Measurements from ENCODE around the gene FAM131B.

The FAM131B gene

DNA sequence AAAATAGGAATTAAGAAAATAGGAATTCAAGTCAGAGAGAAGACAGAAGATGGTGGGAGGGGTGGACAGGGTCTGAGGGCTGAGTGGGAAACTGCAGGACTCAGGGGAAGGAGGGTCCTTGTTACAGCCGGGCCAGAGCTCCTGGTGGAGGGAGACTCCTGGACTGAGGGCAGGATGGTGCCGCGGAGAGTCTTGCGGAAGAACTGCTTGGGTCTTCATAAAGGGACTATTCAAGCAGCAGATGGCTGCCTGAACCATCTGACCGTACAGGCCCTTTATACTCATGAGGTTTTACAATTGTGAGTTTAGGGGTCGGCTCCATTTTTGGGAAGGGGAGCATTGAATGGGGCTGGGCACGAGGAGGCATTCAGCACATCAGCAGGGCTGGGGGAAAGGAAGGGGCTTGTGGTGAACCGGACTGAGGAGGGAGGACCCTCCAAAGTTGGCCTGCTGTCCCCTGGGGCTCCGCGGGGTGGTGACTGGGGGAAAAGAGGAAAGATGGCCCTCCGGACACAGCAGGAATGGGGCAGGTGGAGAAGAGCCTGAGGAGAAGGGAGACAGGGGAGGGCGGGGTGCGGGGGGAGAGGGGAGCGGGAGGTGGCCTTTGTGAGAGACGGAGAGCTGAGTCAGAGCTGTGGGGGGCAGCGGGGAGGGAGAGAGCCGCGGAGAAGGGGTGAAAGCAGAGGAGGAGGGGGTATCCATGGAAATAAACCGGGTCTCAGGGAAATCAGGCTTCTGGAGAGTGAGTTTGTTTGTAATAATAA is 1.5 kb downstream of the FAM131B start:
- Mint-ChIP-seq H3K4me1 (ENCODE audit: low read depth) (peaks cover 13% of the 10 kb centered on the region), H3K4me3 (peak overlapping the region; percentile 86), H3K9me3 (ENCODE audit: low read depth) (no peaks in the 10 kb centered on the region), H3K27me3 (peaks cover 12% of the 10 kb centered on the region), H3K36me3 (no peaks in the 10 kb centered on the region), H3K27ac (no peak overlapping the region)

DNA sequence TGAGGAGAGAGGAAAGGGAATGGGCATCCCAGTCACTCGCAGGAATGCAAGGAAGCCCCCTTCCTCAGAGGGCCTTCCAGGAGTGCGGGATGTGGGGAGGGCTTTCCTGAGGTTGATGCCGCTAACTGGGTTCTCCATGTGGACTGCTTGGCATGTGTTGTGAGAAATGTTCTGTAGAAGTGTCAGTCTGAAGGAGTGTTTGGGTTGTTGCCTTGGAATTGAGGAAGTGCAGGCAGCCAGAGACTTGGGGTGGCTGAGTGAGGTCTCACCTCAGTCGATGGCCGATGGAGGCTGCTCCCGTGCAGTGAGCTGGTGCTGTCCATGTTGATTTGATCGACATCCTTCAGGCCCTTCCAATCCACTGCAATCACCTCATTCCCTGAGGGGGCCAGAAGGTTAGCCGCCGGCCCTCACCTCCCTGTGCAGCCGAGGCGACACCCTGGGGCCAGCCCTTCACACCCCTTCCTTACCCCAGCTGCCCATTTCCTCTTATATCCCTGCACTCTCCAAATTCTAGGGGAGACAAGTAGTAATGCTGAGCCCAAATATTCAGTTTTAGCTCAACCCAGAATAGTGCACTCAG is 2.7 kb downstream of the FAM131B start:
- H3K36me3 Mint-ChIP-seq, result no peaks in the 10 kb centered on the region
- H3K27ac Mint-ChIP-seq, result no peak overlapping the region
- H3K4me1 Mint-ChIP-seq (ENCODE audit: low read depth), result peaks cover 13% of the 10 kb centered on the region
- peak overlapping the region; percentile 86 for H3K4me3 Mint-ChIP-seq
- no peaks in the 10 kb centered on the region for H3K9me3 Mint-ChIP-seq (ENCODE audit: low read depth)
- peaks cover 12% of the 10 kb centered on the region for H3K27me3 Mint-ChIP-seq

DNA sequence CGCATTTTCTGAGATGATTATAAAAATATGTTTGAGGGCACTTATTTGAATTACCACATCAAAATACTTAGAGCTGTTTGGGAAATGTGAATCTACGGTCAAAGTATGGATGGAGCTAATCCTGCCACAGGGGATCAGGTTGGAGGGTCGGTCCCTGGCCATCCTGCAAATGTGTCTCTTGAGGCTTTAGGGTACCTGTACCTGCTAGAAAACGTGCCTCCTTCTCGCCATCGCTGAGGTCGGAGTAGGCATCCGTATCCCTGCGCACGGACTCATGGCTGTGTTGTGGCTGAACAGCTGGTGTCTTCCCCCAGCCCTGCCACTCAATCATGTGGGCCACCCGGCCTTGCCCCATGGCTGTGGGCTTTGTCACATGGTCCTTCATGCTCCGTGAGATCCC is 3.9 kb downstream of the FAM131B start:
- no peaks in the 10 kb centered on the region for H3K9me3 Mint-ChIP-seq (ENCODE audit: low read depth)
- peaks cover 13% of the 10 kb centered on the region for H3K4me1 Mint-ChIP-seq (ENCODE audit: low read depth)
- H3K27ac Mint-ChIP-seq, result no peak overlapping the region
- no peak overlapping the region for H3K4me3 Mint-ChIP-seq
- peaks cover 4% of the 10 kb centered on the region for H3K27me3 Mint-ChIP-seq
- no peaks in the 10 kb centered on the region for H3K36me3 Mint-ChIP-seq

DNA sequence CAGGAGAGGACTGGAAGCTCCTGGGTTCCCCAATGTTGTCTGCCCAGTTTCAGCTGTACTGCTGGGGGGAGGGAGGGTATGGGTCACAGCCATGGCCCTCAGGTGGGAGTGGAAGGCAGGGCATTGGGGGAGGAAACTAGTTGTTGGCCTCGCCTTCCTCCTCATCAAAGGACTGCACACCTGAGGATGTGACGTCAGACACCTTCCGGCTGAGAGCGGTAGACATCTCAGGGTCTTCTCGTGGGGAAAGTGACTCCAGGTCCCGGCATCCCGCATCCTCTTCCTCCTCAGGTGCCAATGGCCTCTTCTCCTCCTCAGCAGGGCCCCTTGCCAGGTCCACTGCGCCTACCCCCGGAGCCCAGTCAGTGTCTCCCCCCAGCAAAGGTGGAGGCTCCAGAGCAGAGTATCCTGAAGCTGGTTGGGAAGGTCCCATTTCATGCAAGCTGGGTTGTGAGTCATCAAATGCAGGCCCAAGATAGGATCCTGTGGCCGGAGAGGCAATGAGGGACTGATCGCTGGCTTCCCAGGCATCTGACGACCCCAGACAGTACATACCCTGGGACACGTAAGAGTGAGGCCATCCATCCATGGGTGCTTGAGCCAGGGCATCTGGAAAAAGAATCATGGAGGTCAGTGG is 6.0 kb downstream of the FAM131B start:
- peaks cover 7% of the 10 kb centered on the region for H3K4me1 Mint-ChIP-seq (ENCODE audit: low read depth)
- H3K9me3 Mint-ChIP-seq (ENCODE audit: low read depth), result no peaks in the 10 kb centered on the region
- H3K4me3 Mint-ChIP-seq, result no peak overlapping the region
- H3K36me3 Mint-ChIP-seq, result no peaks in the 10 kb centered on the region
- H3K27me3 Mint-ChIP-seq, result no peaks in the 10 kb centered on the region
- no peak overlapping the region for H3K27ac Mint-ChIP-seq

DNA sequence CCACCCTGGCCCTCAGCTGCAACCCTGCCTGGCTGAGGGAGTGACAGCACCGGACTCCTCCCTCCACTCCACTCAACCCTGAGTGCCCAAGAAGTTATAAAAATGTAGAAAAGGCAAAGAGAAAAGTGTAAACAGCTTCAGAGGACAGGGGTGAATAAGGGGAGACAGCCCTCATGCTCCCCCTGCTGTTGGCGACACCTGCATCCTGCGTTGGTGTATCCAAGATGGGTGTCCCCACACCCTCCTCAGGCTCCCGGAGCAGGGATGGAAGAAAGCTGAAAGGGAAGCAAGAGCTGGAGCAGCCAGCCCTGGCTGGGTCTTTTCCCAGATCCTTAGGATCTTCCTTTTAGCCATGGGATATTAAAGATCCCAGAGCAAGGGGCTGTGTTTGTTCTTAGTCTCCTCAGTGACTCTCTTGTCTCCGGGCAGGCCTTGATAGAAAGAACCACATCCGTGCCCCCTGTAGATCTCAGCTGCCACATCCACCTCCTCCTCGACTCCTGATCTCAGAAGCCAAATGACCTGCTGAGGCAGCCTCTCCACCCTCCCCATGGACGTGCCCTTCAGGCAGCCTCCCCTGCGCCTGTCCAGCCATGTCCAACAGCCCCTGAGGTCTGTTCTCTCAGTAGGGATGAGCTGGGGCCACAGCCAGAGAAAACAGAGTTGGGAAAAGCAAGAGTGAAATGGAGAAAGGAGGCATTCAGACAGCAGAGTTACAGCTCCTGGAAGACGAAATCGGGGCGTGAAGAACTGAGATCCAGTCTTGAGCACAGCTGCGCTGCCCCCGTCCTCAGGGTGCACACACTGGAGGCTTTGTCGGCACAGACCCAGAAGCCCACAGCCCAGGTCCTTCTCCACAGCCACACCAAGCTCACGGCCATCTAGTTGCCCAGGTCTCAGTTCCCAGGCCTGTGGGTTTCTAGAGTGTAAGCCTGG is 6.8 kb downstream of the FAM131B start:
- H3K9me3 Mint-ChIP-seq (ENCODE audit: low read depth), result no peaks in the 10 kb centered on the region
- H3K4me1 Mint-ChIP-seq (ENCODE audit: low read depth), result peaks cover 4% of the 10 kb centered on the region
- no peak overlapping the region for H3K4me3 Mint-ChIP-seq
- H3K27me3 Mint-ChIP-seq, result no peaks in the 10 kb centered on the region
- H3K27ac Mint-ChIP-seq, result no peak overlapping the region
- no peaks in the 10 kb centered on the region for H3K36me3 Mint-ChIP-seq

DNA sequence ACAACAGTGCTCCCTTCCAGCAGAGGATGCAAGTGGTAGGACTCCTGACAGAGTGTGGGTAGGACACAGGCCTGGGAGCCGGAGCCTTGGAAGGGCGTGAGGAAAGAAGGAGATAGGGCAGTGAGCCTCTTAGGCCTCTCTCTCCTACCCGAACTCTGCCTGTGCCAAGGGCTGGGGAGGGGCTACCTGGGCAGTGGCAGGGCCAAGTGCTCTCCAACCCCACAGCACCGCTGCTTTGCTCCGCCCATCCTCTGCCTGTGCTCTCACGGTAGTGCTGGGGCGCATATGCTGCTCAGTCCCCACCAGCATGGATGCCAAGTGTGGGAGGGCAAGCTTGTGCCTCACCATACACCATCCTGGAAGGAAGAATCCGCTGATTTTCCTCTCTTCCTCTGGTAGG is 7.5 kb downstream of the FAM131B start:
- H3K27me3 Mint-ChIP-seq, result no peaks in the 10 kb centered on the region
- H3K9me3 Mint-ChIP-seq (ENCODE audit: low read depth), result no peaks in the 10 kb centered on the region
- no peaks in the 10 kb centered on the region for H3K36me3 Mint-ChIP-seq
- H3K27ac Mint-ChIP-seq, result no peak overlapping the region
- H3K4me1 Mint-ChIP-seq (ENCODE audit: low read depth), result no peaks in the 10 kb centered on the region
- H3K4me3 Mint-ChIP-seq, result no peak overlapping the region

DNA sequence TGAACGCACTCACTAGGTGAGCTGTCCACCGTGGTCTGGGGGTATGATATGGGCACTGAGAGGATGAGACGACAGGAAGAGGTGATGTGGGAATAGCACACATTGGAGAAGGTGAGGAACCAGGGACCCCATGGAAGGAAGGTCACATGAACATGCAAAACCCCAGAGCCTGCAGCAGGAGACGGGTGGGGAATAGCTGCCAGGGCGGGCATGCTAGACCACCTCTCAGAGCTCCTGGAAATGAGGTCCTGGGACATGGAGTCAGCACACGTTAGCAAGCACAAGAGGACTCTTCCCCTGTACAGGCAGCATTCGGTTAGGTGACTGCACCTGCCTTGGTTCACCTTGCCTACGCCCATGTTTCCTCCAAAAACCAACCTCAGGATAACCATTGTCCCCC is 8.1 kb downstream of the FAM131B start:
- Mint-ChIP-seq H3K4me1 (ENCODE audit: low read depth) (no peaks in the 10 kb centered on the region), H3K27me3 (no peaks in the 10 kb centered on the region), H3K4me3 (no peak overlapping the region), H3K9me3 (ENCODE audit: low read depth) (no peaks in the 10 kb centered on the region), H3K36me3 (no peaks in the 10 kb centered on the region), H3K27ac (no peak overlapping the region)

DNA sequence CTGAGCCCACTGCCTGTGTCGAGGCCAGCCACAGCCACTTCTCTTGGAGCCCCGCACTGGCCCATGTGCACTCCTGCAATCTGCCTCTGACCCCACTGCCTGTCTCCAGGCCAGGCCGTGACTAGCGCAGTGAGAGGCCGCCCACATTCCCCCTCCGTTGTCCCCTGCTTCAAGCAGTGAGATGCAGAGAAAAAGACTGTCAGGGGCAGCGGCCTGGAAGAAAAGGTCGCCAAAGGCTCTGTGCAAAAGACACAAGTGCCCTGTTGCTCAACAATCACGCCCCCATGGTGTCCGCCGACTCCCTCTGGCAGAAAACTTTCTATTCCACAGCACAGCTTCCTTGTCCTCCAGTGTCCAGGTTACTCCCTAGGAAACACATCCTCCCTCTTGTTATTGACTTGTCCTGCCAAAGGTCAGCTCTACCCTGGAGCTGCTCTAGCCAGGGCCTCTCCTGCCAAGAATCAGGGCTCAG is 9.9 kb downstream of the FAM131B start:
- Mint-ChIP-seq H3K4me3 (no peak overlapping the region), H3K27ac (no peak overlapping the region), H3K4me1 (ENCODE audit: low read depth) (no peaks in the 10 kb centered on the region), H3K27me3 (no peaks in the 10 kb centered on the region), H3K36me3 (no peaks in the 10 kb centered on the region), H3K9me3 (ENCODE audit: low read depth) (no peaks in the 10 kb centered on the region)

DNA sequence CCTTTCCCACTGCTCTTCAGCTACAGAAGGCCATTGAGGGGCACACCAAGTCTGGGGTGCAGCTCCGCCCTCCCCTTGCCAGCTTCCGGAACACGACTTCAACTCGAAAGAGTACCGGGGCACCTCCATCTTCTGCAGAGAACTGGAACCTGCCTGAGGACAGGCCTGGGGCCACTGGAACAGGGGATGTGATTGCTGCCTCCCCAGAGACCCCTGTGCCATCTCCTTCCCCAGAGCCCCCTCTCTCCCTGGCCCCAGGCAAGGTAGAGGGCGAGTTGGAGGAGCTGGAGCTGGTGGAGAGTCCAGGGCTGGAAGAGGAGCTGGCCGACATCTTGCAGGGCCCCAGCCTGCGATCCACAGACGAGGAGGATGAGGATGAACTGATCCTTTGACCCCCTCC is 10.9 kb downstream of the FAM131B start:
- Mint-ChIP-seq H3K4me3 (no peak overlapping the region), H3K36me3 (no peaks in the 10 kb centered on the region), H3K27ac (no peak overlapping the region), H3K9me3 (ENCODE audit: low read depth) (no peaks in the 10 kb centered on the region), H3K4me1 (ENCODE audit: low read depth) (no peaks in the 10 kb centered on the region), H3K27me3 (peaks cover 4% of the 10 kb centered on the region)

DNA sequence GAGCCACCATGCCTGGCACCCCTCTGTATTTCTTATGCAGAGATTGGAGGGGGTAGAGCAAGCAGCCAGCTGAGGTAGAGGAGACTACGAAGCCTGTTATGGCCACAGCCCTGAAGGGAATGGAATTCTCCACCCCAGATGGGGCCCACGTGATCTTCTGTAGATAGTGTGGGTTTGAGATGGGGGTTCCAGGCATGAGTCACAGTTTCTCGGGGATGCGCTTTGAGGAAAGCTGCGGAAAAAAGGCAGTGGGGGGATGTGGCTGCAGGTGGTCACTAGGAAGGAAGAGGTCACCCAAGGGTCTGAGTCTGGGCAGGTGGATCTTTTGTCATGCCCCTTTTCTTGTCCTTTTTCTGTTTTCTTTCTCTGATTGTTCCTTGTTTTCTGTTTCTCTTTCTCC is 11.5 kb downstream of the FAM131B start:
- Mint-ChIP-seq H3K4me3 (no peak overlapping the region), H3K27me3 (peaks cover 4% of the 10 kb centered on the region), H3K4me1 (ENCODE audit: low read depth) (no peaks in the 10 kb centered on the region), H3K36me3 (no peaks in the 10 kb centered on the region), H3K9me3 (ENCODE audit: low read depth) (no peaks in the 10 kb centered on the region), H3K27ac (no peak overlapping the region)

DNA sequence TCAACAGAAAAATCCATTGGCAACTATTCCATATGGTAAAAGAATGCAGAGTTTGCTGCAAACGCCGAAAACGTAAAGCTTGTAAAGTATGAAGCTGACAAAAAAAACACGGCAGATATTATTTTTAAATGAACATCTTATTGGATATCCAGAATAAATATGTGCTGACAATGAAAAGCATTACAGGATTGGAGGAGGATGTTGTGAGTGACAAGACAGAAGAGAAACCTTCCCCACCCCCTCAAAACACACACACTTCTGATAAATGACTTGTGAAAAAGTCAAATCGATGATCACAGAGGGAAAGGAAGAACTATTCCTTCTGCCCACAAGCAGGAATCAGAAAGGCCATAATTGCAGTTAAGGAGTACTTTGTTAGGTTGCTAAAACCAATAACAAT is 14.6 kb downstream of the FAM131B start:
- H3K36me3 Mint-ChIP-seq, result no peaks in the 10 kb centered on the region
- peaks cover 4% of the 10 kb centered on the region for H3K27me3 Mint-ChIP-seq
- H3K9me3 Mint-ChIP-seq (ENCODE audit: low read depth), result no peaks in the 10 kb centered on the region
- no peak overlapping the region for H3K27ac Mint-ChIP-seq
- no peak overlapping the region for H3K4me3 Mint-ChIP-seq
- H3K4me1 Mint-ChIP-seq (ENCODE audit: low read depth), result peaks cover 6% of the 10 kb centered on the region

DNA sequence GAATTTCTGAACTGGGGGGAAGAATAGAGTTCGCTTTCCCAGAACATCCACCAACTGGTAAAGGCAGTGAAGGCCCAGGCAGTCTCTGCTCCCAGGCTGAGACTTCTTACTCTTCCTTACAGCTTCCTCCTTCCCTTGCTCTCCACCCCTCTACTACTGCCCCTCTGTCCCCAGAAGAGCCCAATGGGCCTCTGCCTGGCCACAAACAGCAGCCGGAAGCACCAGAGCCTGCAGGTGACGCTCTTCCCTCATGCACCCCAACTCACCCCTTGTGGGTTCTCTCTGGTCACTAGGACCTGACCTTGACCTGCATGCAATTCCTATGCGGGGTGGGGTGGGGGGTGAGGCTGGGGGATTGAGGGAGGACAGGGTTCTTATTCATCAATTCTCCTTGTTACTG is 16.5 kb downstream of the FAM131B start:
- Mint-ChIP-seq H3K9me3 (ENCODE audit: low read depth) (no peaks in the 10 kb centered on the region), H3K27ac (no peak overlapping the region), H3K27me3 (peaks cover 4% of the 10 kb centered on the region), H3K36me3 (no peaks in the 10 kb centered on the region), H3K4me3 (no peak overlapping the region), H3K4me1 (ENCODE audit: low read depth) (peaks cover 6% of the 10 kb centered on the region)

DNA sequence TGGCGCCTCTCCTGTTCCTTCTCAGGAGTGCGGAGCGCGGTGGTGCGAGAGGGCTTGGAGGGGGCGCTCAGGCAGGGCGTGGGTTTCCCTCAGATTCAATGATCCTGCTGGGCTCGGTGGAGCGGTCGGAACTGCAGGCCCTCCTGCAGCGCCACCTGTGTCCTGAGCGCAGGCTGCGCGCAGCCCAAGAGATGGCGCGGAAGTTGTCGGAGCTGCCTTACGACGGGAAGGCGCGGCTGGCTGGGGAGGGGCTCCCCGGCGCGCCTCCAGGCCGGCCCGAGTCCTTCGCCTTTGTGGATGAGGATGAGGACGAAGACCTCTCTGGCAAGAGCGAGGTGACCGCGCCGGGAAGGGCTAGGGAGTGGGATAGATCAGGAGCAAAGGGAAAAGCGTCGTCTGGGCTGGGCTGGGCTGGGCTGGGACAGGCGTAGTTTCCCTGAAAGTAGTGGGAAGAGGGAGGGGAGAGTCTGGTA is 17.0 kb downstream of the FAM131B start:
- Mint-ChIP-seq H3K36me3 (no peaks in the 10 kb centered on the region), H3K4me3 (peak overlapping the region; percentile 78), H3K4me1 (ENCODE audit: low read depth) (peaks cover 6% of the 10 kb centered on the region), H3K9me3 (ENCODE audit: low read depth) (no peaks in the 10 kb centered on the region), H3K27ac (no peak overlapping the region), H3K27me3 (peaks cover 4% of the 10 kb centered on the region)

DNA sequence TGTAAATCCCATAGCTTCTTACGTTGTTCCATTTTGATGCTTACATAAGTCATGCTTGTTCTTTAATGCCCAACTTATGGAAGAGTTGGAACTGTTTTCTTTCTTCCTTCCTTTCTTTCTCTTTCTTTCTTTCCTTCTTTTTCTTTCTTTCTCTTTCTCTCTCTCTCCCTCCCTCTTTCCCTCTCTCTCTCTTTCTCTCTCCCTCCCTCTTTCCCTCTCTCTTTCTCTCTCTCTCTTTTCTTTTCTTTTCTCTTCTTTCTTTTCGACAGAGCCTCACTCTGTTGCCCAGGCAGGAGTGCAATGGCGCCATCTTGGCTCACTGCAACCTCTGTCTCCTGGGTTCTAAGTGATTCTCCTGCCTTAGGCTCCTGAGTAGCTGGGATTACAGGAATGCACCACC is 18.9 kb downstream of the FAM131B start:
- H3K4me1 Mint-ChIP-seq (ENCODE audit: low read depth), result peaks cover 6% of the 10 kb centered on the region
- no peak overlapping the region for H3K27ac Mint-ChIP-seq
- H3K4me3 Mint-ChIP-seq, result no peak overlapping the region
- no peaks in the 10 kb centered on the region for H3K36me3 Mint-ChIP-seq
- no peaks in the 10 kb centered on the region for H3K9me3 Mint-ChIP-seq (ENCODE audit: low read depth)
- H3K27me3 Mint-ChIP-seq, result peaks cover 7% of the 10 kb centered on the region

DNA sequence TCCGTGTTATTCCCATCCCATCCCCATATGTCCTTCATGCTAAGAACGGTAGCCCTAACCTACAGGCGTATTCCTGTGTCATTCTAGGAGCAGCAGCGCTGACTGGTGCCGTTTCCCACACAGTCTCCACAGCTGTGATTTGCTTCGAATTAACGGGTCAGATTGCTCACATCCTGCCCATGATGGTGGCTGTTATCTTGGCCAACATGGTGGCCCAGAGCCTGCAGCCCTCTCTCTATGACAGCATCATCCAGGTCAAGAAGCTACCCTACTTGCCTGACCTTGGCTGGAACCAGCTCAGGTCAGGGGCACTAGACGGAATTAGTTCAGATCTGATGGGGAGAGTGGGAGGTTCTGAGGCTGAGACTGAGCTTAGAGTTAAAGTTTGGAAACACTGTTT is 20.7 kb downstream of the FAM131B start:
- Mint-ChIP-seq H3K9me3 (ENCODE audit: low read depth) (no peaks in the 10 kb centered on the region), H3K27ac (no peak overlapping the region), H3K4me1 (ENCODE audit: low read depth) (peaks cover 6% of the 10 kb centered on the region), H3K36me3 (no peaks in the 10 kb centered on the region), H3K27me3 (peaks cover 4% of the 10 kb centered on the region), H3K4me3 (no peak overlapping the region)

Data from activated naive CD8-positive, alpha-beta T cell (primary cell).